CD4-positive, CD25-positive, alpha-beta regulatory T cell (primary cell): ENCODE measurements around the gene ACACB. TPM values are rescaled to one million over a fixed set of nuclear protein-coding genes. Genes with fewer than 3 reads are reported as not detected.
A peak's percentile ranks its signal among the peaks of the same experiment; 100 is the strongest.

Source experiments
- ATAC-seq, 2 donors: fragments of 150-1000 bp; cut with Tn5 transposase; one replicate each; pipeline ENCODE4 v1.10.0; 2021; ENCODE audit warnings: low read depth in 2 of 2, moderate number of reproducible peaks in 2 of 2, moderate library complexity in 1 of 2
- DNase-seq, 3 donors: peaks; one replicate each; pipeline versions ENCODE4 v3.0.0 to v3.0.0-alpha.2; 2012 to 2022; ENCODE audit warnings: mixed read lengths in 1 of 3
- H3K27ac ChIP-seq: one replicate; pipeline ENCODE4 v1.7.0; 2013; ENCODE audit warnings: mild to moderate bottlenecking, low read length; ENCODE audit not compliant: insufficient read depth, poor library complexity, severe bottlenecking
- H3K27me3 ChIP-seq: one replicate; pipeline ENCODE4 v1.7.0; 2013; ENCODE audit warnings: low read length; ENCODE audit not compliant: control insufficient read depth, insufficient read depth
- H3K36me3 ChIP-seq: one replicate; pipeline ENCODE4 v1.7.0; 2013; ENCODE audit warnings: mild to moderate bottlenecking, low read length, moderate library complexity; ENCODE audit not compliant: control insufficient read depth, insufficient read depth
- H3K4me1 ChIP-seq: 2 replicates; pipeline ENCODE4 v1.7.0; 2013; ENCODE audit warnings: mild to moderate bottlenecking, low read length; ENCODE audit not compliant: insufficient read depth, control insufficient read depth, poor library complexity, severe bottlenecking
- H3K4me3 ChIP-seq: one replicate; pipeline ENCODE4 v1.7.0; 2013; ENCODE audit warnings: low read depth, mild to moderate bottlenecking, low read length, moderate library complexity
- H3K9me3 ChIP-seq, 2 experiments: 1 replicate in 1 of 2; 2 replicates in 1 of 2; pipeline ENCODE4 v1.7.0; 2013; ENCODE audit warnings: low read length in 2 of 2, mild to moderate bottlenecking in 1 of 2, moderate library complexity in 1 of 2; ENCODE audit not compliant: control insufficient read depth in 2 of 2
- H3K27ac Mint-ChIP-seq, 3 donors: one replicate each; pipeline ENCODE4 v1.8.0; 2020 to 2022; ENCODE audit warnings: mild to moderate bottlenecking in 3 of 3, mixed read lengths in 3 of 3, moderate library complexity in 2 of 3
- H3K27me3 Mint-ChIP-seq: one replicate; pipeline ENCODE4 v1.8.0; 2022; ENCODE audit warnings: mild to moderate bottlenecking, mixed read lengths
- H3K36me3 Mint-ChIP-seq: one replicate; pipeline ENCODE4 v1.8.0; 2020; ENCODE audit warnings: mixed read lengths
- H3K4me1 Mint-ChIP-seq, 4 donors: one replicate each; pipeline ENCODE4 v1.8.0; 2020 to 2022; ENCODE audit warnings: mixed read lengths in 4 of 4, mild to moderate bottlenecking in 1 of 4
- H3K4me3 Mint-ChIP-seq, 4 donors: one replicate each; pipeline ENCODE4 v1.8.0; 2020 to 2022; ENCODE audit warnings: mild to moderate bottlenecking in 4 of 4, mixed read lengths in 4 of 4, moderate library complexity in 3 of 4
- H3K9me3 Mint-ChIP-seq, 7 donors: one replicate each; pipeline ENCODE4 v1.8.0; 2020 to 2022; ENCODE audit warnings: mixed read lengths in 7 of 7, mild to moderate bottlenecking in 3 of 7, moderate library complexity in 2 of 7
- polyA plus RNA-seq, 4 donors: library from polyadenylated mRNA; unstranded; fragments of 300-500 nt; fragmentation: Illumina TruSeq; gene quantifications; one replicate each; pipeline ENCODE4 v1.2.3, GENCODE V29; 2021
- total RNA-seq: library from RNA; stranded (reverse); gene quantifications from one replicate; pipeline ENCODE4 v1.2.3, GENCODE V29; 2022

The ACACB gene
- 23.5 TPM for total RNA-seq
- polyA plus RNA-seq: 1 to 10 TPM in 2 of 4 donors, under 1 TPM in 2; 0.47 to 3.2 (median 1.1) TPM

- Histone ChIP-seq H3K4me3 (no peak within 1 kb of the TSS), H3K4me1 (peaks cover 12% of the 10 kb centered on the region), H3K36me3 (no peaks in the 10 kb centered on the region), H3K27ac (no peak within 1 kb of the TSS), H3K27me3 (no peaks in the 10 kb centered on the region), H3K9me3 (no peaks in the 10 kb centered on the region)
- Mint-ChIP-seq H3K4me1 (peaks cover 0 to 33% (median 22%) of the 10 kb centered on the region in 4 donors), H3K27me3 (no peaks in the 10 kb centered on the region), H3K4me3 (peak within 1 kb of the TSS in 2 of 4 donors; percentile 33 to 57), H3K27ac (peak within 1 kb of the TSS in 1 of 3 donors; percentile 5), H3K9me3 (no peaks in the 10 kb centered on the region), H3K36me3 (peaks cover 5% of the 10 kb centered on the region)
- DNase-seq (no peak), ATAC-seq (no peak)
Observed at GRCh38 chr12:109115758-109116610, at the start of gene ACACB. ACACB (plus strand) TSS chr12:109116587; CDS start chr12:109139406, 22,819 bp downstream.

GRCh38 chr12:109069307-109070271, 46.8 kb upstream of the ACACB start:
- peak overlapping the region; percentile 45 to 76 (median 73) for H3K27ac Mint-ChIP-seq
- H3K36me3 Mint-ChIP-seq: peaks cover 61% of the 10 kb centered on the region

GRCh38 chr12:109074866-109075265, 41.5 kb upstream of the ACACB start:
- peaks cover 2 to 17% (median 7%) of the 10 kb centered on the region in 7 donors for H3K9me3 Mint-ChIP-seq
- Histone ChIP-seq H3K4me3 (no peak overlapping the region), H3K9me3 (peaks cover 3 to 4% of the 10 kb centered on the region in 2 experiments), H3K27me3 (no peaks in the 10 kb centered on the region), H3K27ac (no peak overlapping the region), H3K4me1 (no peaks in the 10 kb centered on the region), H3K36me3 (peaks cover 37% of the 10 kb centered on the region)
- H3K4me3 Mint-ChIP-seq: no peak overlapping the region
- no peaks in the 10 kb centered on the region for H3K27me3 Mint-ChIP-seq
- H3K36me3 Mint-ChIP-seq: peaks cover 72% of the 10 kb centered on the region
- no peak for DNase-seq
- peaks cover 0 to 2% (median under 1%) of the 10 kb centered on the region in 4 donors for H3K4me1 Mint-ChIP-seq
- ATAC-seq: no peak
- no peak overlapping the region for H3K27ac Mint-ChIP-seq

More at GRCh38 chr12:109069307-109070271, 46.8 kb upstream of the ACACB start:
- Histone ChIP-seq H3K36me3 (peaks cover 30% of the 10 kb centered on the region), H3K4me3 (no peak overlapping the region), H3K27ac (no peak overlapping the region), H3K4me1 (no peaks in the 10 kb centered on the region), H3K9me3 (no peaks in the 10 kb centered on the region), H3K27me3 (no peaks in the 10 kb centered on the region)
- peaks cover 0 to 2% (median 1%) of the 10 kb centered on the region in 4 donors for H3K4me1 Mint-ChIP-seq
- no peak overlapping the region for H3K4me3 Mint-ChIP-seq
- no peak for DNase-seq
- no peaks in the 10 kb centered on the region for H3K27me3 Mint-ChIP-seq
- H3K9me3 Mint-ChIP-seq: peaks cover 0 to under 1% (median 0%) of the 10 kb centered on the region in 7 donors
- ATAC-seq: no peak

- no peaks in the 10 kb centered on the region for H3K27me3 Mint-ChIP-seq
- DNase-seq (no peak), ATAC-seq (no peak)
- H3K27ac Mint-ChIP-seq: peak overlapping the region in 1 of 3 donors; percentile 32
- Histone ChIP-seq H3K4me1 (no peaks in the 10 kb centered on the region), H3K9me3 (peaks cover 3 to 4% of the 10 kb centered on the region in 2 experiments), H3K36me3 (peaks cover 69% of the 10 kb centered on the region), H3K4me3 (no peak overlapping the region), H3K27ac (no peak overlapping the region), H3K27me3 (no peaks in the 10 kb centered on the region)
- H3K36me3 Mint-ChIP-seq: peaks cover 42% of the 10 kb centered on the region
- peaks cover 0 to 5% (median 1%) of the 10 kb centered on the region in 4 donors for H3K4me1 Mint-ChIP-seq
- peaks cover 2 to 14% (median 7%) of the 10 kb centered on the region in 7 donors for H3K9me3 Mint-ChIP-seq
- no peak overlapping the region for H3K4me3 Mint-ChIP-seq
Observed at GRCh38 chr12:109082751-109083150, 33.6 kb upstream of the ACACB start.

- no peaks in the 10 kb centered on the region for H3K27me3 ChIP-seq
- Mint-ChIP-seq H3K36me3 (peaks cover 37% of the 10 kb centered on the region), H3K4me1 (peaks cover 0 to 5% (median 1%) of the 10 kb centered on the region in 4 donors), H3K27me3 (no peaks in the 10 kb centered on the region), H3K9me3 (peaks cover 0 to 5% (median 3%) of the 10 kb centered on the region in 7 donors), H3K27ac (no peak overlapping the region), H3K4me3 (no peak overlapping the region)
- H3K4me3 ChIP-seq: no peak overlapping the region
- ATAC-seq (no peak), DNase-seq (no peak)
- no peaks in the 10 kb centered on the region for H3K4me1 ChIP-seq
- H3K27ac ChIP-seq: no peak overlapping the region
- H3K36me3 ChIP-seq: peaks cover 74% of the 10 kb centered on the region
- no peaks in the 10 kb centered on the region for H3K9me3 ChIP-seq
Observed at GRCh38 chr12:109084425-109084824, 32.0 kb upstream of the ACACB start.

- no peak for ATAC-seq
- peaks cover 0 to 2% (median under 1%) of the 10 kb centered on the region in 4 donors for H3K4me1 Mint-ChIP-seq
- DNase-seq: no peak
- H3K9me3 Mint-ChIP-seq: no peaks in the 10 kb centered on the region
- peak overlapping the region in 2 of 3 donors; percentile 64 to 90 for H3K27ac Mint-ChIP-seq
- H3K4me1 ChIP-seq: no peaks in the 10 kb centered on the region
- peaks cover 70% of the 10 kb centered on the region for H3K36me3 ChIP-seq
- no peak overlapping the region for H3K4me3 Mint-ChIP-seq
- no peak overlapping the region for H3K27ac ChIP-seq
- no peaks in the 10 kb centered on the region for H3K27me3 ChIP-seq
- H3K36me3 Mint-ChIP-seq: peaks cover 26% of the 10 kb centered on the region
- H3K27me3 Mint-ChIP-seq: no peaks in the 10 kb centered on the region
- no peaks in the 10 kb centered on the region for H3K9me3 ChIP-seq
- H3K4me3 ChIP-seq: no peak overlapping the region
Observed at GRCh38 chr12:109085590-109085989, 30.8 kb upstream of the ACACB start.

- H3K36me3 Mint-ChIP-seq: peaks cover 10% of the 10 kb centered on the region
- peaks cover 0 to 15% (median 9%) of the 10 kb centered on the region in 4 donors for H3K4me1 Mint-ChIP-seq
- peaks cover 6% of the 10 kb centered on the region for H3K4me1 ChIP-seq
- H3K27ac ChIP-seq: no peak overlapping the region
- no peak overlapping the region for H3K4me3 Mint-ChIP-seq
- H3K9me3 Mint-ChIP-seq: no peaks in the 10 kb centered on the region
- H3K4me3 ChIP-seq: no peak overlapping the region
- no peaks in the 10 kb centered on the region for H3K27me3 Mint-ChIP-seq
- no peak overlapping the region for H3K27ac Mint-ChIP-seq
- DNase-seq (no peak), ATAC-seq (no peak)
- H3K9me3 ChIP-seq: no peaks in the 10 kb centered on the region
- H3K36me3 ChIP-seq: peaks cover 62% of the 10 kb centered on the region
- no peaks in the 10 kb centered on the region for H3K27me3 ChIP-seq
Observed at GRCh38 chr12:109087250-109087649, 29.1 kb upstream of the ACACB start.
